NCI-H82 (cell line): Measurements from ENCODE around the gene SRMS.
"Not testable (repeated sequence)": the region's sequence is repeated elsewhere in the genome, so short reads cannot be mapped to it uniquely, and the experiment has no call there.

Experiments used
- DNase-seq: peaks from one replicate; lab custom pipeline; 2025; lab: John Stamatoyannopoulos, UW

Gene SRMS

GRCh38 chr20:63520934-63521601 lies 26.5 kb downstream of the SRMS start:
- peak; percentile 72 for DNase-seq

DNA sequence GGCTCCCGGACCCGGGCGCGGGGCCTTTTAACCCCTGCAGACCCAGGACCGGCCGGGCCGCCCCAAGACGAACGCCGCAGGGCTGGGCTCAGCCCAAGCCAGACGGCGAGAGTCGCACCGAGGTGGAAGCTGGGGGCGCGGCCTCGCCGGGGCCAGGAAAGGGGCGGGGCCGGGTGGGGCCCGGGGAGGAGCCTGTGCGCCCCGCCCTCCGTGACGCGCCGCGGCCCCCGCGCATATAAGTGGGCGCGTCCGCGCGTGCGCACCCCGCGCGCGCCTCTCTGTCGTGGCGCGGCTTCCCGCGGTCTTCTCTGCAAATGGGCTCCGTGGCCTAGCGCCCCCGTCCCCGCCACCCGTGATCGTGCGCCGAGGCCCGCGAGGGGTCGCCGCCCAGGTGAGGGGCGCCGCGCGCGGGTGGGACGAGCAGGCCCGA lies 27.0 kb downstream of the SRMS start, which contains the start of gene PPDPF:
Gene PPDPF (plus strand): TSS at position 262 of the 430 bp plus-strand sequence. CDS start 544 bp downstream, outside the sequence.
- peak; percentile 85 for DNase-seq

DNA sequence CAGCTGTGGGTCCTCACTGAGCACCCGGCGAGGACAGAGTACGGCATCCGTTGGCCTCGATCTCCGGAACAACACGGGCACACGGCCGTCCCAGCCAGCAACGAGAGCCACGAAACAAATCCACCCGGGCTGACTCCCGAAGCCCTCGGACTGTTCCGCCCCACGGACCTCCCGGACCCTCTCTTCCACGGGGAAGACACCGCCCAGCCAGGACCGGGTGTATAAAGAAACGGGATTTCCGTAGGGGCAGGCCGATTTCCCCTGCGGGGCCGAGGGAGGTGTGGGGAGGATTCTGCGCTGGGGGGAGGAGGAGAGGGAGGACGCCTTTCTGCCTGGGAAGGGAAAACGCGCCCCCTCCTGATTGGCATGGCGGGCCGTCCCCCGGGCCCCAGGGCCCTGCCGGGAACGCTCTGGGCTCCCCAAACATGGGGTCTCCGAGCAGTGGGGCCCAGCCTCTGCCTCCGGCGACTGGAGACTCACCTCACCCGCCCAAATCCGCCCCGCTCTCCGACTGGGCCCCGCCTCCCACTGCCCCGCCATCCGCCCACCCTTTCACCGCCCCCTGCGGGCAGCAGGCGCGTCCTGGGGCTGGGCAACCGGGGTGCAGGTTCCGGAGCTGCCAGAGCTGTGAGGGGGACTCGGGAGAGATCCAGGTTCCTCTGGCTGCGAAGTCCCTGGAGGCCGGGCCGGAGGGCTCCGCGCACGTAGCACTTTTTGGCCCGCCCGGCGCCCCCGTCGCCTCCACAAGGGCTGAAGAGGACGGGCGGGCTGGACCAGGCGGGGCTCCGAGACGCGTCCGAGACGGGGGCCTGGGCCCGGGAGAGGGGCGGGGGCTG lies 27.7 kb downstream of the SRMS start:
- peak; percentile 62 for DNase-seq

DNA sequence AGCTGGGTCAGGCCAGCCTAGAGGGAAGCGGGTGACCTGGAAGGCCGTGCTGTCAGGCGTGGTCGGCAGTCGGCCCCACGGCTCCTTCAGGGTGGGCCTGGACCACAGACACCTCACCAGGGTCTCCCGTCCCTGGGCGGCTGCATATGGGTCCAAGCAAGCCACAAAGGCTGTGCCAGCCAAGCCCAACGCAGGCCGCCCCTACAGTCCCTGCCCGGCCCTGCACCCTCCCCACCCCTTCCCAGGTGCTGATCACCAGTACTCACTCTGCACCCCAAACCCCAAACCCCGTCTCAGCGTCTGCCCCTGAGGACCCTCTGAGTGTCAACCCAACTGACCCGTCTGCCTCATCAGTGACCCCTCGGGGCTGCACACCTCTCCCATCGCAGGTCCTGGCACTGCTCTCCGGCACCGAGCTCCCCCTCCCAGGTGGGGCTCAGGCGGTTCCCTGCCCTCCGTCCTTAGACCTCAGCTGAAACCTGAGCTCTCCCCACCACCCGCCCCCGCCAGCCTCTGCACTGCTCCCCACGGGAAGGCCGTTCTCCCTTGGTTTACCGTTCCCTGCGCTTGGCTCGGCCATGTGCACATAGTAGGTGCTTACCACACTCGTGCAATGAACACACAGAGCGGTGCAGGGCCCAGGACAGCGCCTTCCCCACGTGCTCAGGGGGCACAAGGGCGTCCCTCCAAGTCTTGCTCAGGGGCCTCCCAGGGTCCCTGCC lies 28.4 kb downstream of the SRMS start:
- DNase-seq: no peak

DNA sequence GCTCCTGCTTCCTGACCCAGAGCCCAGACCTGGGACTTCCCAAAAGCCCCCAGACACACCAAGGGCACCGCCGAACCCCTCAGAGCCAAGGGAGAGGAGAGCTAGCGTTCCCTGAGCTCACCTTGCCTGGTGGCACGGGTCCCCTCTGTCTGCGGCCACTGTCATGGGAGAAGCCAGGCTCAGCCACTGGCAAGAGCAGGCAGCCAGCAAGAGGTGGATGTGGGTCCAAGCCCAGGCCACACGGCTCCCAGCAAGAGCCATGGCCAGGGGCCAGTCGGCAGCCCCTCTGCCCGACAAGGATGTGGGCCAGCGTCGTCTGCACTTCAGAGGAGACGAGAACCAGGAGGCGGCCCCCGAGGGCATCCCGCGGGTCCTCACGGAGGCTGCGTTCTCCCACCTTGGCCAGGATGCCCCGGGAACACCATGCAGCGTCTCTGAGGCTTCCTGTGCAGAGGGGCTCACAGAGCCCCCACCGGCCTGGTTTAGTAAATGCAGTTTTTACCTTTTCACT lies 29.1 kb downstream of the SRMS start:
- DNase-seq: peak; percentile 37

GRCh38 chr20:63517376-63518309 lies 29.9 kb downstream of the SRMS start:
- DNase-seq: no peak

DNA sequence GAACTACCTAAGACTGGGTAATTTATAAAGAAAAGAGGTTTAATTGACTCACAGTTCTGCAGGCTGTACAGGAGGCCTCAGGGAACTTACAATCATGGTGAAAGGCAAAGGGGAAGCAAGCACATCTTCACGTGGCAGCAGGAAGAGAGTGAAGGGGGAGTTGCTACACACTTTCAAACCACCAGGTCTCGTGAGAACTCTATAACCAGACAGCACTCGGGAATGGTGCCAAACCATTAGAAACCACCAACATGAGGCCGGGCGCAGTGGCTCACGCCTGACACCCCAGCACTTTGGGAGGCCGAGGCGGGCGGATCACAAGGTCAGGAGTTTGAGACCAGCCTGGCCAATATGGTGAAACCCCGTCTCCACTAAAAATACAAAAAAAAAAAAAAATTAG lies 33.0 kb downstream of the SRMS start:
- DNase-seq: not testable (repeated sequence)

- DNase-seq: no peak
Measured at GRCh38 chr20:63513207-63513606, 34.3 kb downstream of the SRMS start.

DNA sequence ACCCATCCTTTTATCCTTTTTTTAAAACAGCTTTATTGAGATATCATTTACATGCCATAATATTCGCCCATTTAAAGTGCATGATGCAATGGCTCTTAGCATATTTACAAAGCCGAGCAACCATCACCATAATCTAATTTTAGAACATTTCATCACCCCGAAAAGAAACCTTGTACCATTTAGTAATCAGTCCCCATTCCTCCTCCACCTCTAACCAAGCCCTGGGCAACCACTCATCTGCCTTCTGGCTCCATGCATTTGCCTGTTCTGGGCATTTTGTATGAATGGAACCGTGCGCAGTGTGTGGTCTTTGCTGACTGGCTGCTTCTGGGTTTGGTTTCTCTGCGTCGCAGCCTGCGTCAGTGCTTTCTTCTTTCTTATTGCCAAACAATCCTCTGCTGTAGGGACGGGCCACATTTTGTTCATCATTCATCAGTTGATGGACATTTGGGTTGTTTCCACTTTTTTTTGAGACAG lies 38.4 kb downstream of the SRMS start:
- no peak for DNase-seq

DNA sequence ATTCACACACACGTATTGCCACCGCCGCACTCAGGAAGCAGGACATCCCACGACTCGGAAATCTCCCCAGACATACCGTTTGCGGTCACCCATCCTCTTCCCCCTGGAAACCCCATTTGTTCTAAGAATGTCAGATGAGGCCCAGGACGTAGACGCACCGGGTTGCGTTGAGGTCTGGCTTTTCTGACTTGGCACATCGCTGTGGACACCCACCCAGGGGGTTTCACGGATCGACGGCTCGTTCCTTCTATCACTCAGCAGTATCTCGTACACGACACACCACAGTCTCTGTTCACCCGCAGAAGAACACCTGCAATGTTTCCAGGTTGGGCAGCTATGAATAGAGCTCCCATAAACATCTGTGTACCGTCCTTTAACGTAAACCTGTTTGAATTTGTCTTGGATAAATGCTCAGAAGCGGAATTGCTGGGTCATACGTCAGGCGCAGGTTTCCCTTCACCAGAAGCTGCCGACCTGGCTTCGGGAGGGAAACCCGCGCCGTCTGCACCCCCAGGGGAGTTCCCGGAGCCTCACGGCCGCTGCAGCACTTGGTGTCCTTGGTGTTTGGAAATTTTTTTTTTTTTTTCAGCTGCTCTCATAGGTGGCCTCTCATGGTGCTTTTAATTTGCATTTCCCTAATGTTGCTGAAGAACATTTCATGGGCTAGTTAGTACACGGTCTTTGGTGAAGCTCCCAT lies 39.3 kb downstream of the SRMS start:
- DNase-seq: no peak

DNA sequence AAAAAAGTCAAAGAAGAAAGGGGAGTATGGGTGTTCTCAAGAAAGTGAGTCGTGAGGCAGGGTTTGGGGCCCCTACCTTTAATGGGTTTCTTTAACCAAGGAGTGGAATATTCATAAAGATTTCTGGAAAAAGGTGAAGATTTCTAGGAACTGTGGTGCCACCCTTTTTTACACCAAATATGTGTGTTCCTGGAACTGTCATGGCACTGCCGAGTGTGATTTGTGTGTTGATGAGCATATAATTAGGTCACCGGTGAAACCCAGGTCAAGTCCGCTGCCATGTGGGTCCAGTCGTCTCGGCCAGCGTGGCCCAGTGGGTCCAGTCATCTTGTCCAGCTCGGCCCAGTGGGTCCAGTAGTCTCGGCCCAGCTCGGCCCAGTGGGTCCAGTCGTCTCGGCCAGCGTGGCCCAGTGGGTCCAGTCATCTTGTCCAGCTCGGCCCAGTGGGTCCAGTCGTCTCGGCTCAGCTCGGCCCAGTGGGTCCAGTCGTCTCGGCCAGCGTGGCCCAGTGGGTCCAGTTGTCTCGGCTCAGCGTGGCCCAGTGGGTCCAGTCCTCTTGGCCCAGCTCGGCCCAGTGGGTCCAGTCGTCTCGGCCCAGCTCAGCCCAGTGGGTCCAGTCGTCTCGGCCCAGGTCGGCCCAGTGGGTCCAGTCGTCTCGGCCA lies 40.3 kb downstream of the SRMS start:
- DNase-seq: no peak

DNA sequence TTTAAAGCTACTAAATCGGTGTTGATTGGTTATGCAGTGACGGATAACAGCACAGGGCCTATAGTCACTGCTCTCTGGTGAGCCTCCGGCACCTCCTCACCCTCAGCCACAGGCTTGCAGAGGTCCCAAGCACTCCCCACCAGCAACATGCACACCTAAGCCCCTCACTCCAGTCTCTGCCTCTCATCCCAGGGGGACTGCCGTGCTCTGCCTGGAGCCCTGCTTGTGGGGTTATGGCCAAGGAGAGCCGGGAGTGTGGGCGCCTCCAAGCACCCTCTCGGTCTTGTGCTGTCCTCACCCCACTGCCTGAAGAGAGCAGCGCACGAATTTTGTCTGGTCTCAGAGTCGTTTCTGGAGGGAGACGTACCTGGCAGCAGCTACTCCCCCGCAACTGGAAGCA lies 41.8 kb downstream of the SRMS start:
- no peak for DNase-seq

DNA sequence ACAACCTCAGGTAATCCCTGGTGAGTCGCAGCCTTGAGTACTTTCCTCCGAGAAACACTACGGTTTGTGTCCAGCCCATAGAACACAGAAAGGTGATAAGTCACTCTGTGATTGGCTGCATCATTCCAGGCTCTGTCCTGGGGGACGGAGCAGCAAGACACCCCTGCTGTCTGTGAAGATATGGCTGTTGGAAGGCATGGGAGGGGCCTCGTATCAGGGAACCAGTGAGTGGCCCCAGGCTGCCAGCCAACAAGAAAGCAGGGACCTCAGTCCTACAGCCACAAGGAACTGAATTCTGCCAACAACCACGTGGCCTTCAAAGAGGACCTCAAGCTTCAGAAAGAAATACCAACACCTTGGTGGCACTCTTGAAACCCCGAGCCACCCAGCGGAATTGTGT lies 42.3 kb downstream of the SRMS start:
- DNase-seq: no peak

- DNase-seq: no peak
Measured at GRCh38 chr20:63504642-63505041, 42.9 kb downstream of the SRMS start.

- no peak for DNase-seq
Measured at GRCh38 chr20:63503524-63503923, 44.0 kb downstream of the SRMS start.

GRCh38 chr20:63502671-63503172 lies 44.8 kb downstream of the SRMS start:
- no peak for DNase-seq

DNA sequence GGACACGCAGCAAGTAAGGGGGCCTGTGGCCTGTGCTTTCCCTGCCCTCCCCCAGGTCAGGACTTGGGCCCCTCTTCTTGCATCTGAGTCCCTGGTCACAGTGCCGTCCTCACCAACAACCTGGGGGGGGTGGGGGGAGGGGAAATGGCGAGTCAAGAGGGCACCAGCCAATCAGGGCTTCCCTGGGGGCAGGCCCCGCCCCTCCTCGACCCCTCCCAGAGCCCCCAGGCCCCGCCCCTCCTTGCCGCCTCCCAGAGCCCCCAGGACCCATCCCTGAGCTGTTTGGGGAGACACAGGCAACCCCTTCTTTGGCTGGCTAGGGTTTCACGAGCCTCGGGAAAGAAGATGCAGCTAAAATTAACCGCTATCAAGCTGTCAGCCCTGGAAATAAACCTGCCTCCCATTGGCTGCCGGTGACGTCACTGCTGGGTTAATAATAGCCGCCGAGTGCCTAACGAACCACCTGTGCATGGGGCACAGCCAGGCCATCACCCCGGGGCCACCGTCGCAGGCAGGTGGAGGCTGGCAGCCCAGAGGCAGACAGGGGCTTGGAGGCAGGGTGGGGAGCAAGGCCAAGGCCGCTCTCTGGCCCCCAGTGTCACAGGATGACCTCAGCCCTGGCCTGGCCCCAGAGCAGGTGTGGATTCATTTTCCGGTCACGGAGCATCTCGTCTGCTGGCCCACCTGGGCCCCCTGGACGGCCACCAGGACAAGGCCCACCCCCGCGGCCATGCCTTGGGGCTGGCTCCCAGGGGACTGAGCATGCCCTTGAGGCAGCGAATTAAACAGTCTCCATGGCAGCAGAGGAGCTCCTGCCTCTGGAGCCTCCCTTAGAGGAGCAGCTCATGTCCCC lies 45.5 kb downstream of the SRMS start:
- DNase-seq: peak; percentile 84

DNA sequence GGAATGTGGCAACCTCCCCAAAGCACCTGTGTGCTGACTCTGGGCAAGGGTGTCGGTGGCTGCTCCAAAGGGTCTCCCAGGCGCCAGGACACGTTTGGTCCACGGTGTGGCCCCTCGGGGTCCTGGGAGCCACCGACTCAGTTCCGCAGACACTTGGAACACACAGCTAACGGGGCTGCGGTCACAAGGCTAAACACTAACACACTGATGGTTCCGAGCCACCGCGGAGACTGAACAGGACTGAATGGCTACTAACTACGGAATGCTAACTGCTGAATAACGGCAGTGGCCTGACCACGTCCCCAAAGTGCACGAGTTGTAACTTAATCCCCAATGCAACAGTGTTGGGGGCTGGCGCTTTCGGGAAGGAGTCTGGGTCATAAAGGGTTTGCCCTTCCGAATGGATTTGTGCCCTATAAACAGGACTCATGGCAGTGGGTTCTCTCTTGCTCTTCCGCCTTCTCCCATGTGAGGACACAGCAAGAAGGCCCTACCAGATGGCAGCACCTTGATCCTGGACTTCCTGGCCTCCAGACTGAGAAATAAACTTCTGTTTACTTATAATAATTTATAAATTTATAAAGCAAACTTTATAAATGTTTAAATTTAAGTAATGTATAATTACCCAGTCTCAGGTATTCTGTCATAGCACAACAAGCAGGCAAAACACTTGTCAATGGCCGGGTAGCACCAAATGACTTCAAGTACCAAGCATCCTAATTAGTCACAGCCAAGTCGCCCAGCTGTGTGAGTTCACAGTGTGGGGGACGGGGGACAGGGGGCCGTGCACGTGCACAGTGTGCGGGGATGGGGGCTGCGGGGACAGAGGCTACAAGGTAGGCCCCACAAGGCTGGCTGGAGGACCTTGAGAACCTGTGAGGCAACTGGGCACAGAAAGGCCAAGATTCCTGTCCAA lies 46.4 kb downstream of the SRMS start:
- DNase-seq: no peak
